GM18907 (cell line): Measurements from ENCODE around the gene SNX5.
A peak's percentile ranks its signal among the peaks of the same experiment; 100 is the strongest.

Source experiments
- ATAC-seq: cut with Tn5 transposase; IDR thresholded peaks from one replicate; pipeline ENCODE4 v1.9.1; 2021; ENCODE audit warnings: mild to moderate bottlenecking, moderate library complexity; ENCODE audit not compliant: unreplicated experiment

Gene SNX5

DNA sequence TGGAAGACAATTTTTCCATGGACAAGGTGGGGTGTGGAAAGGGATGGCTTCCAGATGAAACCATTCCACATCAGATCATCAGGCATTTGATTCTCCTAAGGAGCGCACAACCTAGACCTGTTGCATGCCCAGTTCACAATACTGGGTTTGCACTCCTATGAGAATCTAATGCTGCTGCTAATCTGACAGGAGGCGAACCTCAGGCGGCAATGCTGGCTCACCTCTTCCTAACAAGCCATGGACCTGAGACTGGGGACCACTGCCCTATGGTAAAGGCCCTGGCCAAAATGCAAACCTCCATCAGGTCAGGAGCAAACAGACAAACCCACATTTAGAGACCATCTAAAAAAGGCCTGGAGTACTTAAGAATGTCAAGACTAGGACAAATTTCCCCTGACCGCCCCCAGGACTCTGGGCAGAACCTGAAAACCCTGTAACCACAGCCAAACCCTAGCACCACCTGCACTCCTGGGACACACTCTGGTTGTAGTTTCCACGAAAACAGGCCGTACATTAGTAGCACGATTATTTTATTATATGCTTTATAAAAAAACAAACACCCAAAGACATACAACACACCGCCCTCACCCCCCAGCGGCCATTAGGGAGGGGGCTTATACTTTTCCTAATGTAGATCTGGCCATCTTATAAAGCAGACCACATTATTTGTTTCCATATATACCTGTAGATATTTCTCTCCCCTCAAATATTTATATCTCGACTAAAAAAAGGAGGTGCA lies 27.3 kb downstream of the SNX5 start:
- no peak for ATAC-seq

DNA sequence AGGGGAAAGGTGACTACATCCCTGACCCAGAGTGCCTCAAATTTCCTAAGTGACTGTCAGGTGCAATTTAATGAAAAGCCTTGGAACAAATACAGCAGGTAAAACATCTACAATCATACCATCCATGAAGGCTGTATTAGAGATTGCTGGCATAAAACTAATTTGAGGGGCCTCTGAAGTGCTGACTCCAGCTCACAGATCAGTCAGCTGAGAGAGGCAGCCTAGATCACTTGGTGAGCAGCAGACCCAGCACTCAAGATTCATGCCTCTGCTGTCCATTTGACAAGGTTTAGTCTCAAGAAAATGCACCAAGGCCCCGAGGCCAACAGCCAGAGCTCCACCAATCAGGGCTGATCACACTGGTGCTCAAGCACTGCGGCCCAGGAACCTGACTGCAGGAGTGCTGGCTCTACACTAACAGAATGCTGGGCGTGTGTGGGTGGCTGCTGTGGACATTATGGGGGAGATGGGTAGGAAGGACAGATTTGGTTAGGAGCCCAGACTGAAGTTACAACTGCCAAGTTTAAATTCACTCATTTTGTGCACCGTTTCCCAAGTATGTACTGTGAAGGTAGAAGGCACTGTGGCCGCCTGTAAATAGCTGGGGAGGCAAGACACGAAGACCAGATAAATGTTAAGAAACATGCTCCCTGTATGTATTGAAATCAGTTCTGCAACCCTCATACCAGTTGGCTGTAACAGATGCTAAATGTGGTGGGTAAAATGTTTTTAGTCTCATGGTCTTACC lies 28.2 kb downstream of the SNX5 start:
- ATAC-seq = no peak

DNA sequence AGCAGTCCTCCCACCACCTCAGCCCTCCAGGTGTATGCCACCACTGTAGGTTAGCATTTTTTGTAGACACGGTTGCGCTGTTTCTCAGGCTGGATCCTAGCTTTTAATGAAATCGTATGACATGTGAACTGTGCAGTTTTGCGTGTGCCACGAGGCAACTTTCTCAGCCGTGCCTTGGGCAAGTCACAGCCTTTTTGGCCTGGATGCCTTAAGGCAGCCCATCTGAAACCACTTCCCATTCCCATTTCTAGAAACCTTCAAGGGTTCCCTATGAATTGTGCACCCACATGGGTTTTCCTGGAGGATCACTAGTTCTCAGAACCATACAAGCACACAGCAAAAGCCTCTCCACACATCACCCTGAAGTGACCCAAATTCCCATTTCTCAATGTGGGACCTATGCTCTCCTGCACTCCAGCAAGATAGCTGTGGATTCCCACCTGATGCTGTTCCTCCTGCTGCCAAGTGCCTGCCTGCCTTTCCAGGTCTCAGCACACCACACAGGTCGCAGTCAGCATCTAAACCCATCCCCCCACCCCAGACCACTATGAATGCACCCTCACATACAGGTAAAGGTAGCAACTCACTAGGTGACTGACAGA lies 28.9 kb downstream of the SNX5 start:
- ATAC-seq = peak; percentile 12

DNA sequence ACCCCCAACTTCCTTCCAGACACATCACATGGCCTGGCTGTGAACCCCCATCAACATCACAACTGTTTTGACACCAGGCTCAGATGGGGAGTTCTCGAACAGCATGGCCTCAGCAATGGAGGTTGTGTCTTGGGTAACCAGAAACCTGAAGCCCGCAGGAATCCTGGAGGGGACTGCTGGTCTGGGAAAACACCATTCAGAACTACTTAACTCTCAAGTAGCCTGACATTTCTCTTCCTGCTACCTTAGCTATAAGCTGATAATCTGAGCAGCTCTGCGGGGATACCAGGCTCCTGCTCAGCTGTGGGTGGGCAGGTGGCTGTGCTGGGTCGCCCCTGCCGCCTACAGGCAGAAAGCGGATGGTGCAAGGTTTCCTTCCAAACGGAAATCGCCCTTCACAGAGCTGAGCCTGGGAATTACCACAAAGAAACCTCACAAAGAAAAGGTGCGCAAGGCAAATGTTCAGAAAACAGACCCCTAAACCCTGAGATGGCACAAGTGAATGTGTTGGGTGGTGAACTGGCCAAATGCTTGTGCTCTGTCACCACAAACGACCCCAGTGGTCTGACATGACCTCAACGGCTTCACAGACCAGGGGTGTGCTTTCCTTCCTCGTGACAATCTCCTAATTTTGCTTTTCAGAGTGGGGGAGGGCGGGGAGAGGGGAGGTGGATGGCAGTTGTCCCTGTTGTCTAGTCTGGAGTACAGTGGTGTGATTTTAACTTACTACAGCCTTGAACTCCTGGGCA lies 29.5 kb downstream of the SNX5 start:
- ATAC-seq = peak; percentile 76

DNA sequence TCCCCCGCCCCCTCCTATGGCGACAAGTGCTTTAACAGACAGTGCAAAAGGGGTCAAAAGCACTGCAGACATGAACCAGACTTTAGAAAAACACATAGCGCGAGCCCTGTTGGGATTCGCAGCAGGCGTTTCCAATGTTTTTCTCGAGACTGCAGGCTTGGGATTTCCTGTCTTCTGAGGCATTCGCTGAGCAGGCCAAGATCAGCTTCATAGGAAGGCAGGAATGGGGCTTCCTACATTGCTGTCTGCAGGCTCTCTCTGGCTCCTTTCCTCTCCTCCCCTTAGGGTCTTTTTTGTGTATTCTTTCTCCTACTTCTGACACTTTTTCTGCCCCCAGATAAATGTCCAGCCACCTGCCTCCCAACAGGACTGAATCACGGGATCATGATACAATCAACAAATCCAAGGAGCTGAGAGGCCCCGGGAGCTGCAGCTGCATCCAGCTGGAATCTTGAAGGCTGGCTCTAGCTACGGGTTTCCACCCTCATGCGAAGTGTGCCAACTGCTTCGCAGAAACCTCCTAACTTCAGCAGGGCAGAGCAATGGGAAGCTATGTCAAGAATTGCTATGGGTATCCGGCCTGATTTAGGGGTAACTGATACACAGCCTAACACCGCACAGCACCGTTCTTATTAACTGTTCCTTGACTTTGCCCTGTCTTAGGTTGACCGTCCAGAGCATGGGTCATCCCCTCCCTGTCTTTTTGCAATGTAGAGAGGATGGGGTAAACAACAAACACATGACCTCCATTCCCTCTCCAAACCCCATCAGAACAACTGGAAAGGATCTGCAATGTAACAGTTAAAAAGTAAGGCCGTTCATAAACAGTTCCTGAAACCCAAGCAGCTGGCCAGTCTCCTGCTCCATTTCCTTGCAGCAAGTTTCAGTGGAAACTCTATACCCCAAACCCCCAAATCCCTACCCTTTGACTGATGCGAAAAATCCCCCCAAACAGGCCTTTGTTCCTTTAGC lies 31.5 kb downstream of the SNX5 start:
- no peak for ATAC-seq

DNA sequence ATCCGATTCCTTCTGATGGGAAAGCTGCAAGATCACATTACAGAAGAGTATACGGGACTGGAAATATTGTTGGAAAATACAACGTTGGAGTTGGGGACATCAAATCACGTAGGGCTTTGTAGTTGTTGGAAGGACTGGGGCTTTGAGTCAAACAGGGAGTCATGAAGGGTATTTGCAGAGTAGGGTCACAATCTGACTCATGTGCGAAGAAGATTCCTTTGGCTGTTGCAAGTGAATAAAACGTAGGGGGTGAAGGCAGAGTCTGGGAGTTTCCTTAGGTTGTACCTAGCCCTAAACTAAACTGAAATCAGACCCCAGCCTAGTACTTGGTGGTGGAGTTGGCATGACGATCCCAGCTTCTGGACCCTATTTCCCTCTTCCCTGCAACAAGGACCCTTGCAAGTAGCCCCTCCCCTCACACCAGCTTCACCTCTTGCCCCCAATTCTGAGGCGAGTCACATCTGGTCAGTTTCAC lies 32.3 kb downstream of the SNX5 start:
- ATAC-seq = no peak

DNA sequence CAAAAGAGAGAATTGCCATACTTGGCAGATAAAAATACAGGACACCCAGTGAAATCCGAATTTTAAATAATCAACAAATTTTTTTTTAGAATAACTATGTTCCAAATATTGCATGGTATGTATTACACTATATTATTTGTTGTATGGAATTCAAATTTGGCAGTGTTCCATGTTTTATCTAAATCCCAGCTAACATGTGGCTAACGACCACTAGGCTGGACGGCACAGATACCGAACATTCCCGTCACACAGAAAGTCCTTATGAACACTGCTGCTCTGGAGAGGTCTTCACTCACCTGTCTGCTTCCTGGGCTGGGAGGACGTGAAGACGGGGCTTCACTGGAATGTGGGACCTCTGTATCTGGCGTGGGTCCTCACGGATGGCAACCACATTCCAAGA lies 32.8 kb downstream of the SNX5 start:
- ATAC-seq = no peak

DNA sequence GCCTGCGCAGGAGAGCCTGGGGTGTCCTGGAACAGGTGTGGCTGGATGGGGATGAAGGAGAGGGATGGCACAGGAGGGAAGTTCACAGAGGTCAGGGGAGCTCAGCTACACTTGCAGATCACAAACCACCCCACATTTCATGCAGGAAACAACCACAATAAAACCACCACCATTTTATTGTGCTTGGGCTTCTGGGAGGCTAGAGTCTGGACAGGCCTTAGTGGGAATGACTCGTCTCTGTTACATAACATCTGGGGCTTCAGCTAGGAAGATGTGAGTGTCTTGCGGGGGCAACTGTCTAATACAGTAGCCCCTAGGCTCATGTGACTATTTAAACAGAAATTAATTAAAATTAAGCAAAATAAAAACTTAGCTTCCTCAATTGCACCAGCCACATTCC lies 33.4 kb downstream of the SNX5 start:
- ATAC-seq = no peak

DNA sequence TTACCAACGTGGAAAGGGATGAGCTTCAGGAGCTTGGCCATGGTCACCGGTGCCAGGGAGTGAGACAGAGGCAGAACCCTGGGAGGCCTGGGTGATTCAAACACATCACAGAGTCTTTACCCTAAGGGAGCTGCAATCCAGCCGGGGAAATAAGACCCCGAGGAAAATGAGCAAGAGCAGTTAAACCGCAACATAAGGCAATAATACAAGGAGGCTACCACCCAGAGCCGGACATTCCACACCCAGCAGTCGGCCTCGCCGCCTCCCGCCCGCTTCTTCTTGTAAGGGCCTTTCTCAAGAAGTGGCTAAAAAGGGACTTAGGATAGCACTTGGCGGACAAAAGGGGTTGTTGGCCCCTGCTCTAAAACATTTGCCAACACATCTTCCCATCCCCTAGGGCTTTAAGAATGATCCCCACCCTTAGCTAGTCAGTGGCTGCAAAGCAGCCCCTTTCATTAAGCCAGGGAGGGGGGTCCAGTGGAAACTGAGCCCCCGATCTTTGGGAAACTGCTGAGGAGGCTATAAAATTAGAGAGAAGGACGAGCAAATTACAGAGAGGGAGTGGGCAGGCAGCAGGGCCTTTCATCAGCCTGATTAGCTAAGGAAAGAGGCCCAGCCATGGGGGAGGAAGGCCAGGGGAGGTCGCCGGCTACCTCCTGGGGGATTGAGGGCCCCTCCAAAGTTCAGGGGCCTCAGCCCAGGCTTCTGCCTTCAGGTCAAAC lies 34.3 kb downstream of the SNX5 start:
- no peak for ATAC-seq

DNA sequence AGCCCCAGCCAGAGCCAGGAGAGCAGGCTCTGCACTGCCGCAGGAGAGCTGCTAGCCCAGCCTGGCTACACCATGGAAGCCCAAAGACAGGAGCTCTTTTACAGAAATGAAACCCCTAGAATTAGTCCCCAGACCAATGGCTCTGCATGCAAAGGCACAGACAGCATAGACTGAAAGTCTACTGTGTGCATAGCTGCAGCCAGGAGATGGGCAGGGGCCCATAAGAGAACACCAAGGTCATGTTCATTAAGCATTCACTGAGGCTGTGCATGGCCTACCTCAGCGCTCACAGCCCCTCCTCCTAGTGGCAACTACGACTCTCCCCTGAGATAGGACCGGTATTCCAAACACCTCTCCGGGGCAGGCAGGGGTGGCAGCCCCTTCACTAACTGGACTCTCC lies 34.9 kb downstream of the SNX5 start:
- ATAC-seq = no peak

DNA sequence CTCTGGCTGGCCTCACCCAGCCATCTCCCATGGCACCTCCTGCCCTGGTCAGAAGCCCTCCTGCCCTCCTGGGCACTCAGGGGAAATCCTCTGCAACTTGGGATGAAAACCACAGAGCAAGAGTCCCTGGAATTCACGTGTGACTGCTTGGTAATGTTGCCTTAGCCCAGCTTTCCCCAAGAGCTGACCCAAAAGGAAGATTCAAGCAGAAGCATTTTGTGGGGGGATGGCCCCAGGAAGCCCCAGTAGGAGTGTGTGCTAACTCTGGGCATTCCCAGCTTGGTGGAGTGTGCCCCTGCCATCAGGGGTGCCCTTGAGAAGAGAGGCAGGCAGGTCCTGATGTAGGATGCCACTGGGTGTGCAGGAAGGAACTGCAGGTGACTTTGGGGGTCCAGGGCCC lies 35.5 kb downstream of the SNX5 start:
- no peak for ATAC-seq

DNA sequence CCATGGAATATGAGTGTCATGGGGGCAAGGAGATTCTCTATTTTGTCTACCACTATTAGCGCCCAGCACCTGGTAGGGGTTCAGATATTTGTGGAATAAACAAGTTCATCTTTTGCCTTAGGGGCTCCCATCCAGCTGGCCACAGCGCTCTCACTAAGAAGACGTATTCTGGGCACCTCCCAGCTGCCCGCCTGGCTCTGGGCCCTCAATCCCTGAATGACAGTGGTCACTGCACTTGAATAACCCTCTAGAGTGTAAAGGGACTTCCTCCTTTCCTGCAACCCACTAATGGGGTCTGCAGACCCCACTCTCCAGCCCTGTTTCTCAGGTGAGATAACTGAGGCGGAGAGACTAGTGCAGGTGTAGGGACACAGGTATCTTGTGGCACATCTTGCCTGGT lies 36.2 kb downstream of the SNX5 start:
- no peak for ATAC-seq

DNA sequence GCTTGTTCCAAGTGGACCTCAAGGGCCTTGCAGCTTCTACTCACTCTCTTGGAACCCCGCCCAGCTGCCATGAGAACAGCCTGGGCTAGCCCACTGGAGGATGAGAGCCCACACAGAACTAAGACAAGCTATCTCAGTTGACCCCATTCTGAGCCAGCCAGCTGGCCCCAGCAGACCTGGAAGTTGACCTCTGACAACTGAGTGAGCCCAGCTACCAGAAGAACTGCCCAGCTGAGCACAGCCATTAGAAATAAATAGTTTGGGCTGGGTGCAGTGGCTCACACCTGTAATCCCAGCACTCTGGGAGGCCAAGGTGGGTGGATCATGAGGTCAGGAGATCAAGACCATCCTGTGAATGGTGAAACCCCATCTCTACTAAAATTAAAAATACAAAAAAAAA lies 37.1 kb downstream of the SNX5 start:
- no peak for ATAC-seq

DNA sequence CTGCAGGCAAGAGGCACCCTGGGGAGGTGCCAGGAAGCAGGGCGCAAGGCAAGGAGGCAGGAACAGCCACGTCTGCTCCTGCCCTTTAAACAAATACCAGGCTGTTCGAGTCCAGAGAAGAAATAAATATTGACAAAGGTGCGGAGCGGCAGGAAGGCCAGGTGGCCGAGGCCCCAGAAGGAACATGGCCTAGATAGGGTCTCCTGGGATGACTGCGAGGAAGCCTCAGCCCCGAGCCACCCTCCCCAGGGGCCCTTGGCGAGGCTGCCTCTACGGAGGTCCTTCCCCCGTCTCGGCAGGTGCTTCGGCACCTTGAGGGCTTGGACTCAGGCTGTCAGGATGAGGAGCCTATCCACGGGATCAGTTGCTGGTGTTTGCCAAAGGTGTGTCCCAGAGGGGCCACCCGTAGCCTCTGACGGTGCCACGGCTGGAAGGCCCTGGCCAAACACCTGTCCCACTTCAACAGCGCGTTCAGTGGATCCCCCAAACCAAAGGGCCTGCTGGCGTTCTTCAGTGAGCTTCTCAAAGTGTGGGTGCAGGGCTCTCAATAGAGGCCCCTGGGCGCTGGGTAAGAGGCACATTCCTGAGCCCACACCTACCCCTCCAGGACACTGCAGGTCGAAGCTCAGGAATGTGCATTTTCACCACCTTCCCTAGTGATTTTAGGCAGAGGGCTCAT lies 39.8 kb downstream of the SNX5 start:
- ATAC-seq = no peak

DNA sequence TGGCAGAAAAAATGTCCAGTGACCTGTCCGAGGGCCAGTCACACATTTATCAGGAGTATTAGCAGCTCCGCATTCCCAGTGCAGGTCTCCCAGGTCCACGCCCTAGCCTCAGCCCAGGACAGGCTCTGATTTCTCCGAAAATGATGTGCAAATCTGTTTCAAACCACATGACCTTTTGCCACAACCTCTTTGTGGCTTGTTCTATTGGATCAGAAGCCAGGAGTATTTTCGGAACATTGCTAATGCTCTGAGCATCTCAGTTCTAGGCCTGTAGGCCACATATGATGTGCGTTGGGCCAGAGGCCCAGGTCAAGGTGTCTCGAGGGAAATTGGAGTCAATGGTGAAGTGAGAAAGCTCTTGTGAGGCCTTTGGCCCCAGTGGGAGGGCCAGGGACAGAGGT lies 40.4 kb downstream of the SNX5 start:
- no peak for ATAC-seq

DNA sequence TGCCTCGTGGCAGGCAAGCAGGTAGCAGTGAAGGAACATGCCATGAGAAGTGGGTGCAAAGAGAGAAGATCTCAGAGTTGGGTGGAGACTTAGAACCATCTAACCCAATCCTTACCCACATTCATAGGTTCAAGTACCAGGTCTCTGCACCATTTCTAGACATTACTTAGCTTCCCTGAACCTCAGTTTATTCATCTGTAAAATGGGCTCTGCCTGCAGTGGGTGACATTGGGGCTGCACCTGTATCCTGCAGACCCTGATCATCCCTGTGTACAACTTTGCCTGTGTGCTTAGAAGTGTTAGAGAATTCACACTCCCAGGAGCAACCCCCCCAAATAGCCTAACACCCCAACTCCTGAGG lies 42.7 kb downstream of the SNX5 start:
- no peak for ATAC-seq

DNA sequence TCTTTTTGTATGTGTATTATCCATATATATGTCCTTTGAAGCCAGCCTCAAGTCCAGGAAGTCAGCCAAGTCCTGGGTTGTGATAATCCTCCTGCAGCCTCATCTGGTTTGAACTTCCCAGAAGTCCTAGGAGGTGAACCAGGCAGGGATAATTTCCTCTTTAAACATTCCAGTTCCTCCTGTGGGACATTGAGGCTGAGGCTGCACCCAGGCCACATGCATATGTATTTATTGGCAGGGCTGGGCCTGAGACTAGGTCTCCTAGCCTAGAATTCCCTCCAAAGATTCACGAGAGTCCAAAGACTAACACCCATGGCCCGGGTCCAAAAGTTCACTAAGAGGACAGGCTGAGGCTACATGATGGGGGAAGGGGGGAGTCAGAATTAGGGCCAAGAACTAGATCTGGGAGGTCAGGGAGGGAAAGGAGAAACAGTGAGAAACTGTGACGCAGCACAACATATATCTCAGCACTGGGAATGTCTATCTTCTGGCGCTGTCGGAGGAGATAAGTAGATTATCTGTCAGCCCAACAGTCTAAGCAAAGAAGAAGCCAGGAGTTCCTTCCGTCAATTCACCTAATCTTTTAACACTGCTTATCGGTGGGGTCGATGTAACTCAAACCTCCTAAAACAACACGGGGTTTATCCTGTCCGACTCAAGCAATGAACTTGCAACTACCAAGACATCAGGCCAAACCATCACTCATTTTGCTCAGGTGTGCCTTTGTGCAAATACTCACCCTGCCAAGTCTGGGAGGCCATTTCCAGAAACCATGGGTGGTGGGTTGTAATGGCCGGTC lies 43.3 kb downstream of the SNX5 start:
- no peak for ATAC-seq

DNA sequence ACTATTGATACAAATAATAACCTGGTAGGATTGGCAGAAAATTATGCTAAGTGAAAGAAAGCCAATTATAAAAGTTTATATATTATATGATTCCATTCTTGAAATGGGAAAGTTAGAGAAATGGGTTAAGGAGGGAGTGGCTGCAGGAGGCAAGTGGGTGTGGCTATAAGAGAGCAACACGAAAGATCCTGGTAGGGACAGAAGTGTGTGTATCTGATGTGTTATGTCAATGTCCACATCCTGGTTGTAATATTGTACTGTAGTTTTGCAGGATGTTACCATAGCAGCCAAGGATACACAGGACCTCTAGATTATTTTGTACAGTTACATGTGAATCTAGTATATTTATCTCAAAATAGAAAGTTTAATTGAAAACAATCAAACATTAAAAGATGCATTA lies 46.8 kb downstream of the SNX5 start:
- no peak for ATAC-seq
